ENCODE measurements around the gene DYNLRB2. TPM values are rescaled to one million over a fixed set of nuclear protein-coding genes. Genes with fewer than 3 reads are reported as not detected.

DYNLRB2 gene
- total RNA-seq, 1 donor from 2014 or later, result 4.3 TPM

DNA sequence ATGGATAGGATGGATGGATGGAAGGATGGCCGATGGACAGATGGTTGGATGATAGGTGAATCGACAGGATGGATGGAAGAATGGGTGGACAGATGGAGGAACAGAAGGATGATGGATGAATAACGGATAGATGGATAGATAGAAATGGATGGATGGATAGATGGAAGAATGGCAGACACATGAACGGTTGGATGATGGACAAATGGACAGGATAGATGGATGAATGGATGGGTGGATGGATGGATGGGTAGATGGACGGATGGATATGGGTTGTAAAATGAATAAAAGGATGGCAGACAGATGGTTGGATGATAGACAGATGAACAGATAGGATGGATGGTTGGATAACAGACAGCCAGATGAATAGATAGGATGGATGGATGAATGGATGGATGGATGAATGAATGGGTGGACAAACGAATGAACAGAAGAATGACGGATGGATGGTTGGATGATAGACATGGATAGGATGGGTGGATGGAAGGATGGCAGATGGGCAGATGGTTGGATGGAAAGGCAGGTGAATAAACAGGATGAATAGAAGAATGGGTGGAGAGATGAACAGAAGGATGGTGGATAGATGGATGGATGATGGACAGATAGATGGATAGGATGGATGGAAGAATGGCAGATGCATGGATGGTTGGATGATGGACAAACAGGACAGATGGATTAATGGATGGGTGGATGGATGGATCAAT lies 55.9 kb downstream of the DYNLRB2 start:
- H3K9me3 Mint-ChIP-seq, result no peaks in the 10 kb centered on the region
- TF ChIP-seq, protein P1, sequence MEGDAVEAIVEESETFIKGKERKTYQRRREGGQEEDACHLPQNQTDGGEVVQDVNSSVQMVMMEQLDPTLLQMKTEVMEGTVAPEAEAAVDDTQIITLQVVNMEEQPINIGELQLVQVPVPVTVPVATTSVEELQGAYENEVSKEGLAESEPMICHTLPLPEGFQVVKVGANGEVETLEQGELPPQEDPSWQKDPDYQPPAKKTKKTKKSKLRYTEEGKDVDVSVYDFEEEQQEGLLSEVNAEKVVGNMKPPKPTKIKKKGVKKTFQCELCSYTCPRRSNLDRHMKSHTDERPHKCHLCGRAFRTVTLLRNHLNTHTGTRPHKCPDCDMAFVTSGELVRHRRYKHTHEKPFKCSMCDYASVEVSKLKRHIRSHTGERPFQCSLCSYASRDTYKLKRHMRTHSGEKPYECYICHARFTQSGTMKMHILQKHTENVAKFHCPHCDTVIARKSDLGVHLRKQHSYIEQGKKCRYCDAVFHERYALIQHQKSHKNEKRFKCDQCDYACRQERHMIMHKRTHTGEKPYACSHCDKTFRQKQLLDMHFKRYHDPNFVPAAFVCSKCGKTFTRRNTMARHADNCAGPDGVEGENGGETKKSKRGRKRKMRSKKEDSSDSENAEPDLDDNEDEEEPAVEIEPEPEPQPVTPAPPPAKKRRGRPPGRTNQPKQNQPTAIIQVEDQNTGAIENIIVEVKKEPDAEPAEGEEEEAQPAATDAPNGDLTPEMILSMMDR (conservative IDR thresholded peaks at IDR 0.05), result no peak
- no peak overlapping the region for H3K4me3 Mint-ChIP-seq
- no peaks in the 10 kb centered on the region for H3K36me3 Mint-ChIP-seq
- no peaks in the 10 kb centered on the region for H3K4me1 Mint-ChIP-seq (ENCODE audit: unreplicated experiment)
- no peaks in the 10 kb centered on the region for H3K27me3 Mint-ChIP-seq
- DNase-seq (ENCODE audit: extremely low spot score, unreplicated experiment), result no peak
- H3K27ac Mint-ChIP-seq, result no peak overlapping the region

DNA sequence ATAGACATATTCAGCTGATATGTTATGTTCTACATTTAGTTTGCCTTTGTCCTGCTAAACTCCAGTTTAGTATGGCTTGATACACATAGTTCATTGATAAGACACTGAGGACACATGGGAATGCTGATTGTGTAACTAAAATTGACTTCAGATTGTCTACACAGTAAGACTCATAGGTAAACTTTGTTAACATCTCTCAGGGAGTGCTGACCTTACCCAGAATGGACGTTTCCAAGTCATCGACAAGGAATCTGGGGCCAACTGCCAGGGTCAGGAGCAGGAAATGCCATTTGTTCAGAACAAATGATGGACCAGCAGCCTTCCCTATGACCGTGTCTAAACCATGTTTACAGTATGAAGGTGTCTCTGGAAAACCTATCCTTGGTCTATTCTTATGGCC lies 58.7 kb downstream of the DYNLRB2 start:
- Mint-ChIP-seq H3K27me3 (no peaks in the 10 kb centered on the region), H3K27ac (no peak overlapping the region), H3K4me3 (no peak overlapping the region), H3K9me3 (no peaks in the 10 kb centered on the region), H3K4me1 (ENCODE audit: unreplicated experiment) (no peaks in the 10 kb centered on the region), H3K36me3 (no peaks in the 10 kb centered on the region)
- TF ChIP-seq, protein P1 (conservative IDR thresholded peaks at IDR 0.05), result no peak
- no peak for DNase-seq (ENCODE audit: extremely low spot score, unreplicated experiment)

Measured in type B pancreatic cell (in vitro differentiated cells).